ENCODE measurements around the gene SHC3. TPM values are rescaled to one million over a fixed set of nuclear protein-coding genes. Genes with fewer than 3 reads are reported as not detected.

SHC3 gene
- total and polyA plus RNA-seq, 9 of the 15 experiments (the other 6 are each of a cell fraction or from before 2014, with no cell fraction given) = not detected

- Histone ChIP-seq H4K20me1 (replicated peaks; ENCODE audit: control insufficient read depth, insufficient read depth, low read length) (no peaks in the 10 kb centered on the region), H3K4me1 (replicated peaks in 1 of 2; ENCODE audit: control insufficient read depth in 2 of 2, insufficient read depth in 2 of 2, low read length in 2 of 2) (no peaks in the 10 kb centered on the region), H3K27ac (ENCODE audit: extremely low read depth, low read depth, low read length) (no peak overlapping the region), H3K4me2 (ENCODE audit: insufficient read depth, low read length) (no peak overlapping the region), H3K9me1 (ENCODE audit: control insufficient read depth, insufficient read depth, low read length) (no peaks in the 10 kb centered on the region), H3K4me3 (no peak overlapping the region), H3K36me3 (ENCODE audit: control insufficient read depth, insufficient read depth, low read length) (no peaks in the 10 kb centered on the region), H2AFZ (ENCODE audit: low read depth, low read length) (no peak overlapping the region), H3K9ac (ENCODE audit: insufficient read depth in 1 of 2, low read depth in 2 of 2, low read length in 2 of 2) (no peak overlapping the region), H3K9me3 (replicated peaks; ENCODE audit: control insufficient read depth, insufficient read depth, low read depth, low read length) (no peaks in the 10 kb centered on the region), H3K27me3 (ENCODE audit: control insufficient read depth in 2 of 2, insufficient read depth in 2 of 2, low read length in 2 of 2) (no peaks in the 10 kb centered on the region), H3K79me2 (ENCODE audit: control insufficient read depth, insufficient read depth, low read length) (no peaks in the 10 kb centered on the region)
- no peak for DNase-seq (ENCODE audit: extremely low read depth in 1 of 4, low spot score in 3 of 4)
- ChIA-PET POLR2A (interaction anchor here (0.6 kb wide), 1 partner anchor 9 kb away, joined by 3 read pairs; no protein-coding TSS in a partner anchor), CTCF (ENCODE audit: low intra/inter-chr PET ratio) (no interaction called here)
- no peak for ATAC-seq
- WGBS (ENCODE audit: insufficient coverage, low coverage, missing lambda C conversion rate) = 0% methylated on average over 11 of the region's 11 CpGs
- TF ChIP-seq ZFP30 (CRISPR knock-in tag; IDR thresholded peaks at IDR 0.05; ENCODE audit: borderline replicate concordance) (no peak), FOXP4 (CRISPR knock-in tag; IDR thresholded peaks at IDR 0.05; ENCODE audit: borderline replicate concordance) (no peak), ETS2 (tag; IDR thresholded peaks at IDR 0.05; ENCODE audit: borderline replicate concordance, poor library complexity, severe bottlenecking) (no peak), HNRNPL (IDR thresholded peaks at IDR 0.05; ENCODE audit: low read depth, low read length) (no peak), MCM7 (IDR thresholded peaks at IDR 0.05) (no peak), MBD1 (CRISPR knock-in tag; IDR thresholded peaks at IDR 0.05) (no peak), GMEB1 (CRISPR knock-in tag; IDR thresholded peaks at IDR 0.05) (no peak), BRCA1 (IDR thresholded peaks at IDR 0.05) (no peak), BRCA1 (CRISPR knock-in tag; IDR thresholded peaks at IDR 0.05) (no peak), GATAD2A (IDR thresholded peaks at IDR 0.05) (no peak), ZNF212 (CRISPR knock-in tag; IDR thresholded peaks at IDR 0.05) (no peak), LARP7 (IDR thresholded peaks at IDR 0.05) (no peak), HNRNPUL1 (IDR thresholded peaks at IDR 0.05; ENCODE audit: low read length) (no peak), EWSR1 (IDR thresholded peaks at IDR 0.05; ENCODE audit: borderline replicate concordance, low read depth, partially characterized antibody) (no peak), RBM15 (IDR thresholded peaks at IDR 0.05; ENCODE audit: insufficient read depth, low read length) (no peak), PYGO2 (tag; IDR thresholded peaks at IDR 0.05) (no peak), MITF (IDR thresholded peaks at IDR 0.05) (no peak)
- in situ Hi-C loops (cut with MboI) = no loop called here
- no peak for FAIRE-seq
- BruUV-seq (replicated peaks) = no TSS peak
- intact Hi-C loops (cut with micrococcal nuclease) = no loop called here
Measured at GRCh38 chr9:89095761-89096528, 82.7 kb downstream of the SHC3 start.
